B cell (primary cell): ENCODE measurements around the gene KRTAP10-7. TPM values are rescaled to one million over a fixed set of nuclear protein-coding genes. Genes with fewer than 3 reads are reported as not detected.

ENCODE experiments used
- ATAC-seq: fragments of 200-7000 bp; cut with Tn5 transposase; one replicate; pipeline ENCODE4 v1.10.0; 2021; ENCODE audit warnings: low read depth, mild to moderate bottlenecking, moderate number of reproducible peaks, moderate library complexity
- CTCF ChIA-PET: fragments of 350-600 bp; sonication (Branson Sonifier 250); formaldehyde crosslinking; loops from one replicate; lab custom pipeline; 2021; ENCODE audit warnings: antibody characterized with exemption, inconsistent platforms; lab: Charles Lee
- POLR2A ChIA-PET: fragments of 350-600 bp; sonication (Branson Sonifier 250); formaldehyde crosslinking; loops from one replicate; lab custom pipeline; 2021; ENCODE audit warnings: antibody characterized with exemption; lab: Charles Lee
- DNase-seq: peaks from one replicate; pipeline ENCODE4 v3.0.0; 2013
- H2AFZ ChIP-seq: 2 replicates; pipeline ENCODE4 v1.6.1; 2012; ENCODE audit warnings: mild to moderate bottlenecking, low read depth, low read length; ENCODE audit not compliant: insufficient read depth, poor library complexity, severe bottlenecking
- H3K27ac ChIP-seq, 2 donors: 1 replicate in 1 of 2; 2 replicates in 1 of 2; pipeline ENCODE4 v1.5.1; 2012 to 2013; ENCODE audit warnings: low read length in 2 of 2, mild to moderate bottlenecking in 2 of 2, moderate library complexity in 1 of 2
- H3K27me3 ChIP-seq, 4 experiments: fragments of 200-600 bp in 1 of 4; sonication (generic) in 1 of 4; replicated peaks in 1 of 4; 1 replicate in 2 of 4; 2 replicates in 2 of 4; pipeline versions ENCODE4 v1.6.1 to v1.7.0; 2013 to 2016; ENCODE audit warnings: low read length in 3 of 4, mild to moderate bottlenecking in 2 of 4, mixed read lengths in 1 of 4, moderate library complexity in 1 of 4; ENCODE audit not compliant: insufficient read depth in 4 of 4, control insufficient read depth in 3 of 4; ENCODE audit errors: control extremely low read depth in 1 of 4
- H3K36me3 ChIP-seq, 2 experiments: replicated peaks in 1 of 2; 1 replicate in 1 of 2; 2 replicates in 1 of 2; pipeline versions ENCODE4 v1.6.1 to v1.7.1; 2013; ENCODE audit warnings: low read length in 1 of 2; ENCODE audit not compliant: insufficient read depth in 2 of 2, control insufficient read depth in 1 of 2; ENCODE audit errors: control extremely low read depth in 1 of 2, extremely low read depth in 1 of 2
- H3K4me1 ChIP-seq, 2 donors: fragments of 200-600 bp in 1 of 2; sonication (generic) in 1 of 2; 1 replicate in 1 of 2; 2 replicates in 1 of 2; pipeline versions ENCODE4 v1.5.1 to v1.6.1; 2013 to 2017; ENCODE audit warnings: low read length in 2 of 2; ENCODE audit not compliant: control insufficient read depth in 2 of 2, insufficient read depth in 2 of 2
- H3K4me2 ChIP-seq: replicated peaks from 2 replicates; pipeline ENCODE3; 2012; ENCODE audit warnings: mild to moderate bottlenecking, low read depth, low read length; ENCODE audit not compliant: poor library complexity, severe bottlenecking
- H3K4me3 ChIP-seq, 5 experiments: fragments of 200-600 bp in 1 of 5; sonication (generic) in 1 of 5; 1 replicate in 3 of 5; 2 replicates in 2 of 5; pipeline versions ENCODE4 v1.5.1 to v1.7.0; 2011 to 2016; ENCODE audit warnings: low read length in 4 of 5, mild to moderate bottlenecking in 4 of 5, low read depth in 2 of 5, control low read depth in 1 of 5, moderate library complexity in 1 of 5; ENCODE audit not compliant: insufficient read depth in 1 of 5; ENCODE audit errors: control extremely low read depth in 1 of 5, extremely low read depth in 1 of 5
- H3K79me2 ChIP-seq: fragments of 200-600 bp; sonication (generic); one replicate; pipeline ENCODE4 v1.6.0; 2016; ENCODE audit warnings: low read length; ENCODE audit not compliant: control insufficient read depth, insufficient read depth
- H3K9ac ChIP-seq: fragments of 200-600 bp; sonication (generic); 2 replicates; pipeline ENCODE4 v1.6.1; 2017; ENCODE audit warnings: mild to moderate bottlenecking, low read length, moderate library complexity
- H3K9me3 ChIP-seq, 3 donors: one replicate each; pipeline versions ENCODE4 v1.6.1 to v1.7.1; 2013; ENCODE audit warnings: low read length in 2 of 3; ENCODE audit not compliant: control insufficient read depth in 2 of 3, insufficient read depth in 1 of 3; ENCODE audit errors: control extremely low read depth in 1 of 3
- H4K20me1 ChIP-seq: 2 replicates; pipeline ENCODE4 v1.6.0; 2012; ENCODE audit warnings: mild to moderate bottlenecking, low read length; ENCODE audit not compliant: insufficient read depth, control insufficient read depth, poor library complexity, severe bottlenecking
- H3K27ac Mint-ChIP-seq: one replicate; pipeline ENCODE4 v1.8.0; 2021; ENCODE audit warnings: mixed read lengths
- H3K27me3 Mint-ChIP-seq: one replicate; pipeline ENCODE4 v1.8.0; 2021; ENCODE audit warnings: mixed read lengths
- H3K4me1 Mint-ChIP-seq: one replicate; pipeline ENCODE4 v1.8.0; 2021; ENCODE audit warnings: mixed read lengths
- H3K4me3 Mint-ChIP-seq: one replicate; pipeline ENCODE4 v1.8.0; 2021; ENCODE audit warnings: mixed read lengths
- H3K9me3 Mint-ChIP-seq: one replicate; pipeline ENCODE4 v1.8.0; 2022; ENCODE audit warnings: mixed read lengths; ENCODE audit not compliant: insufficient read depth
- EZH2 ChIP-seq: IDR thresholded peaks from 2 replicates; pipeline ENCODE4 v1.6.1; 2012; ENCODE audit warnings: borderline replicate concordance, low read depth, mild to moderate bottlenecking, moderate library complexity, low read length; ENCODE audit not compliant: insufficient read depth, poor library complexity, severe bottlenecking
- WGBS: methylation state at CpG from one replicate; pipeline ENCODE4 v1.1.5; 2013; ENCODE audit warnings: missing lambda C conversion rate; ENCODE audit not compliant: insufficient coverage; 5-methylcytosine and 5-hydroxymethylcytosine counted together
- intact Hi-C: fragments of 100-400 bp; cut with micrococcal nuclease; formaldehyde crosslinking; loops from one replicate; pipeline ENCODE4 v1.10.0; 2022
- polyA plus RNA-seq: library from polyadenylated mRNA; depleted of rRNA; stranded (reverse); fragments of >200 nt; gene quantifications from 2 replicates; pipeline ENCODE4 v1.2.3, GENCODE V29; 2012
- total RNA-seq, 2 donors: library from RNA; stranded (reverse); fragments of 120-200 nt in 1 of 2; gene quantifications; 1 replicate in 1 of 2; 2 replicates in 1 of 2; pipeline versions ENCODE4 v1.2.3 to v1.2.4, GENCODE V29; 2013 to 2022
- TF ChIP-seq, protein P1 (sequence below): fragments of 200-600 bp; IDR thresholded peaks from one replicate; pipeline ENCODE4 v1.8.0; 2022; ENCODE audit warnings: antibody characterized with exemption, mild to moderate bottlenecking

The KRTAP10-7 gene
- total and polyA plus RNA-seq, 2 donors (not counting 1 experiment from before 2014, with no cell fraction given), result not detected

DNA sequence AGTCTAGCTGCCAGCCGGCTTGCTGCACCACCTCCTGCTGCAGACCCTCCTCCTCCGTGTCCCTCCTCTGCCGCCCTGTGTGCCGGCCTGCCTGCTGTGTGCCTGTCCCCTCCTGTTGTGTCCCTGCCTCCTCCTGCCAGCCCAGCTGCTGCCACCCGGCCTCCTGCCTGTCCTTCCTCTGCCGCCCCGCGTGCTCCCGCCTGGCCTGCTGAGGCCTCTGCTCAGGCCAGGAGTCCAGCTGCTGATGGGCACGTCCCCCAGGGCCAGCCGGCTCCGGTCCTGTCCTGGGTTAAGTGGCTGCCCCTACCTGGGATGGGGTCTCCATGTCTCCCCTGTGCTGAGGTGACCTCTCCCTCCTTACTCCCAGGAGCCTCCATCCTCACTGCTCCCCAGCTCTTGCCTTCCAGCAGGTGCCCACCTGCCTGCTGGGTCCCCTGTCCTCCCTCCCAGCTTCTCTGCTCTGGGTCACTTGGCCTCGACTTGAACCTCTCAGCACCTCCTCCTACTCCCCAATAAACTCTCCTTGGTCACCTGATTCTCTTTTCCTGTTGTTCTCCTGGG is 12.4 kb downstream of the KRTAP10-7 start:
- intact Hi-C loops, result no loop called here
- Mint-ChIP-seq H3K27ac (no peak overlapping the region), H3K9me3 (peaks cover 15% of the 10 kb centered on the region), H3K4me1 (no peaks in the 10 kb centered on the region), H3K27me3 (peaks cover 10% of the 10 kb centered on the region), H3K4me3 (no peak overlapping the region)
- ATAC-seq, result no peak
- H2AFZ ChIP-seq, result no peak overlapping the region
- H3K27ac ChIP-seq, result no peak overlapping the region
- no peak overlapping the region for H3K9ac ChIP-seq
- no peak overlapping the region for H3K4me3 ChIP-seq
- no peaks in the 10 kb centered on the region for H4K20me1 ChIP-seq
- no peak overlapping the region for H3K4me2 ChIP-seq
- no peak for DNase-seq
- H3K4me1 ChIP-seq, result no peaks in the 10 kb centered on the region
- WGBS, result 88% methylated on average over 13 of the region's 13 CpGs
- TF ChIP-seq, protein P1, sequence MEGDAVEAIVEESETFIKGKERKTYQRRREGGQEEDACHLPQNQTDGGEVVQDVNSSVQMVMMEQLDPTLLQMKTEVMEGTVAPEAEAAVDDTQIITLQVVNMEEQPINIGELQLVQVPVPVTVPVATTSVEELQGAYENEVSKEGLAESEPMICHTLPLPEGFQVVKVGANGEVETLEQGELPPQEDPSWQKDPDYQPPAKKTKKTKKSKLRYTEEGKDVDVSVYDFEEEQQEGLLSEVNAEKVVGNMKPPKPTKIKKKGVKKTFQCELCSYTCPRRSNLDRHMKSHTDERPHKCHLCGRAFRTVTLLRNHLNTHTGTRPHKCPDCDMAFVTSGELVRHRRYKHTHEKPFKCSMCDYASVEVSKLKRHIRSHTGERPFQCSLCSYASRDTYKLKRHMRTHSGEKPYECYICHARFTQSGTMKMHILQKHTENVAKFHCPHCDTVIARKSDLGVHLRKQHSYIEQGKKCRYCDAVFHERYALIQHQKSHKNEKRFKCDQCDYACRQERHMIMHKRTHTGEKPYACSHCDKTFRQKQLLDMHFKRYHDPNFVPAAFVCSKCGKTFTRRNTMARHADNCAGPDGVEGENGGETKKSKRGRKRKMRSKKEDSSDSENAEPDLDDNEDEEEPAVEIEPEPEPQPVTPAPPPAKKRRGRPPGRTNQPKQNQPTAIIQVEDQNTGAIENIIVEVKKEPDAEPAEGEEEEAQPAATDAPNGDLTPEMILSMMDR, result no peak
- CTCF ChIA-PET, result no interaction called here
- H3K9me3 ChIP-seq, result peaks cover 4 to 42% (median 25%) of the 10 kb centered on the region in 3 donors
- no peaks in the 10 kb centered on the region for H3K79me2 ChIP-seq
- H3K27me3 ChIP-seq, result peaks cover 0 to 3% (median 1%) of the 10 kb centered on the region in 4 experiments
- POLR2A ChIA-PET, result no interaction called here
- no peaks in the 10 kb centered on the region for H3K36me3 ChIP-seq

DNA sequence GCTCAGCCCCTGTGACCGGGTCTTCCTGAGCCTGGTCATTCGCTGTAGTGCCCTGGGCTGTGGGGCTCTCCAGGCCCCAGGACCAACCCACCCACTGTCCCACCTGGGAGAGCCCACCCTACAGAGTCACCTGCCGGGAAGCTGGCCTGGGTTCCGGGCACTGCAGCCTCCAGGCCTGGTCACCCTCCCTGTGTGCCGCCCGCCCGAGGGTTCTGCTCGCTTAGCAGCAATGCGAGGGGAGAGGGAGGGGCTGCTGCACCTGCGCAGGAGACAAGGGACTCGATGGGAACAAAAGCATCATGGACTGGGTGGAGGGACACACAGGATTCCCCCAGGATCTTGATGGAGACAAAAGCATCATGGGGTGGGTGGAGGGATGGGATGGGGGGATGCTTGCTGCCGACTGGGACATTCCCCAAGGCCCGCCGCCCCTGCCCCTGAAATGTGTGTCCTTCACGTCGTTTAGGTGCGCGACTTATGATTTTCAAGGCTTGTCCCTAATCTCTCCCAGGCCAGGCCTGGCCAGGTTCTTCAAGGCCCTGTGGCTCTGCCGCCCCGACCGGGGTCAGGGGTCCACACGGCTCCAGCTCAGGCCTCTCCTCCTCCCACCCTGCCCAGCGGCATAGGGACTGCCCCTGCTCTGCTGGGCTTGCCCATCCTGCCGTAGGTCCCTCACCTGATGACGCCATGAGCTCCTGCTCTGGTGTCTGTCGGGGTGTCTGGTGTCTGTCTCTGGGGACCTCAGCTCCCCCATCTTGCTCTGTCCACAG is 13.2 kb downstream of the KRTAP10-7 start:
- DNase-seq, result no peak
- H3K9me3 Mint-ChIP-seq, result peaks cover 15% of the 10 kb centered on the region
- Histone ChIP-seq H3K79me2 (no peaks in the 10 kb centered on the region), H3K36me3 (no peaks in the 10 kb centered on the region), H3K27ac (no peak overlapping the region), H2AFZ (no peak overlapping the region), H4K20me1 (no peaks in the 10 kb centered on the region), H3K9ac (no peak overlapping the region), H3K9me3 (peaks cover 4 to 42% (median 25%) of the 10 kb centered on the region in 3 donors), H3K4me1 (peaks cover 4% of the 10 kb centered on the region in 2 donors), H3K27me3 (peaks cover 0 to 3% (median 1%) of the 10 kb centered on the region in 4 experiments), H3K4me2 (no peak overlapping the region), H3K4me3 (no peak overlapping the region)
- H3K4me1 Mint-ChIP-seq, result peaks cover 5% of the 10 kb centered on the region
- ChIA-PET POLR2A (no interaction called here), CTCF (no interaction called here)
- peaks cover 4% of the 10 kb centered on the region for H3K27me3 Mint-ChIP-seq
- 94% methylated on average over 26 of the region's 26 CpGs for WGBS
- intact Hi-C loops, result no loop called here
- no peak overlapping the region for H3K27ac Mint-ChIP-seq
- TF ChIP-seq EZH2, result no peak
- TF ChIP-seq, protein P1, result no peak
- no peak overlapping the region for H3K4me3 Mint-ChIP-seq
- no peak for ATAC-seq
